Suprapubic skin (tissue), 3 donors: Measurements from ENCODE around the gene BMPR2.

ENCODE experiments used
- CTCF ChIP-seq, 2 donors: fragments of 200-600 bp in 1 of 2; fragments of 450-650 bp in 1 of 2; sonication (generic) in 1 of 2; IDR thresholded peaks; one replicate each; pipeline ENCODE4 v1.5.1; 2016 to 2019; ENCODE audit warnings: antibody characterized with exemption in 2 of 2, mild to moderate bottlenecking in 1 of 2, moderate library complexity in 1 of 2
- EP300 ChIP-seq: sonication (generic); formaldehyde crosslinking; IDR thresholded peaks from one replicate; pipeline ENCODE4 v1.6.1; 2017; ENCODE audit warnings: antibody characterized with exemption

- TF ChIP-seq CTCF (IDR thresholded peaks at IDR 0.05) (no peak), EP300 (no peak)
These were observed 1.9 kb downstream of the BMPR2 start for GRCh38 chr2:202378001-202378400.
